Measurements from ENCODE around the gene RNASE12.

RNASE12 gene

GRCh38 chr14:20591235-20591634 is at the start of gene RNASE12:
RNASE12 (minus strand) TSS chr14:20591376; CDS start chr14:20590723, 653 bp downstream.
- H3K27me3 ChIP-seq (ENCODE audit: control insufficient read depth in 1 of 2, insufficient read depth in 2 of 2, low read length in 2 of 2), result peaks cover 0 to 4% of the 10 kb centered on the region in 2 donors
- no peak within 1 kb of the TSS for H3K27ac ChIP-seq (ENCODE audit: low read length)
- H3K4me1 ChIP-seq (ENCODE audit: control insufficient read depth, insufficient read depth, low read length), result no peaks in the 10 kb centered on the region
- no peaks in the 10 kb centered on the region for H3K9me3 ChIP-seq (ENCODE audit: control insufficient read depth in 2 of 2, low read length in 2 of 2)
- H3K9ac ChIP-seq (ENCODE audit: low read length in 2 of 2), result no peak within 1 kb of the TSS
- no peak within 1 kb of the TSS for H3K4me3 ChIP-seq (ENCODE audit: low read length in 2 of 2)
- H3K36me3 ChIP-seq (ENCODE audit: control insufficient read depth in 2 of 2, insufficient read depth in 2 of 2, low read length in 2 of 2), result no peaks in the 10 kb centered on the region

GRCh38 chr14:20632831-20633691 is 41.9 kb upstream of the RNASE12 start:
- Histone ChIP-seq H3K4me3 (ENCODE audit: low read length in 2 of 2) (peak overlapping the region; percentile 38 to 68), H3K9ac (ENCODE audit: low read length in 2 of 2) (no peak overlapping the region), H3K4me1 (ENCODE audit: control insufficient read depth, insufficient read depth, low read length) (peaks cover 7% of the 10 kb centered on the region), H3K27ac (ENCODE audit: low read length) (no peak overlapping the region), H3K36me3 (ENCODE audit: control insufficient read depth in 2 of 2, insufficient read depth in 2 of 2, low read length in 2 of 2) (no peaks in the 10 kb centered on the region), H3K27me3 (ENCODE audit: control insufficient read depth in 1 of 2, insufficient read depth in 2 of 2, low read length in 2 of 2) (peaks cover 32 to 45% of the 10 kb centered on the region in 2 donors), H3K9me3 (ENCODE audit: control insufficient read depth in 2 of 2, low read length in 2 of 2) (peaks cover 0 to 2% of the 10 kb centered on the region in 2 donors)

- Histone ChIP-seq H3K9ac (ENCODE audit: low read length in 2 of 2) (no peak overlapping the region), H3K9me3 (ENCODE audit: control insufficient read depth in 2 of 2, low read length in 2 of 2) (peaks cover 0 to 2% of the 10 kb centered on the region in 2 donors), H3K36me3 (ENCODE audit: control insufficient read depth in 2 of 2, insufficient read depth in 2 of 2, low read length in 2 of 2) (no peaks in the 10 kb centered on the region), H3K4me3 (ENCODE audit: low read length in 2 of 2) (peak overlapping the region; percentile 38 to 68), H3K27me3 (ENCODE audit: control insufficient read depth in 1 of 2, insufficient read depth in 2 of 2, low read length in 2 of 2) (peaks cover 32 to 51% of the 10 kb centered on the region in 2 donors), H3K27ac (ENCODE audit: low read length) (no peak overlapping the region), H3K4me1 (ENCODE audit: control insufficient read depth, insufficient read depth, low read length) (peaks cover 7% of the 10 kb centered on the region)
These were observed 41.3 kb upstream of the RNASE12 start for GRCh38 chr14:20632448-20632830.

GRCh38 chr14:20631880-20632389 is 40.8 kb upstream of the RNASE12 start:
- Histone ChIP-seq H3K4me3 (ENCODE audit: low read length in 2 of 2) (peak overlapping the region; percentile 2 to 68), H3K9me3 (ENCODE audit: control insufficient read depth in 2 of 2, low read length in 2 of 2) (peaks cover 0 to 2% of the 10 kb centered on the region in 2 donors), H3K9ac (ENCODE audit: low read length in 2 of 2) (no peak overlapping the region), H3K4me1 (ENCODE audit: control insufficient read depth, insufficient read depth, low read length) (peaks cover 7% of the 10 kb centered on the region), H3K36me3 (ENCODE audit: control insufficient read depth in 2 of 2, insufficient read depth in 2 of 2, low read length in 2 of 2) (no peaks in the 10 kb centered on the region), H3K27ac (ENCODE audit: low read length) (no peak overlapping the region), H3K27me3 (ENCODE audit: control insufficient read depth in 1 of 2, insufficient read depth in 2 of 2, low read length in 2 of 2) (peaks cover 32 to 54% of the 10 kb centered on the region in 2 donors)

GRCh38 chr14:20631023-20631879 is 40.1 kb upstream of the RNASE12 start:
- H3K27me3 ChIP-seq (ENCODE audit: control insufficient read depth in 1 of 2, insufficient read depth in 2 of 2, low read length in 2 of 2), result peaks cover 35 to 59% of the 10 kb centered on the region in 2 donors
- H3K27ac ChIP-seq (ENCODE audit: low read length), result no peak overlapping the region
- H3K9me3 ChIP-seq (ENCODE audit: control insufficient read depth in 2 of 2, low read length in 2 of 2), result peaks cover 0 to 2% of the 10 kb centered on the region in 2 donors
- no peak overlapping the region for H3K9ac ChIP-seq (ENCODE audit: low read length in 2 of 2)
- no peaks in the 10 kb centered on the region for H3K36me3 ChIP-seq (ENCODE audit: control insufficient read depth in 2 of 2, insufficient read depth in 2 of 2, low read length in 2 of 2)
- H3K4me3 ChIP-seq (ENCODE audit: low read length in 2 of 2), result peak overlapping the region; percentile 20 to 68
- H3K4me1 ChIP-seq (ENCODE audit: control insufficient read depth, insufficient read depth, low read length), result peaks cover 11% of the 10 kb centered on the region

GRCh38 chr14:20630340-20631022 is 39.3 kb upstream of the RNASE12 start:
- Histone ChIP-seq H3K4me3 (ENCODE audit: low read length in 2 of 2) (peak overlapping the region; percentile 20 to 56), H3K9ac (ENCODE audit: low read length in 2 of 2) (no peak overlapping the region), H3K36me3 (ENCODE audit: control insufficient read depth in 2 of 2, insufficient read depth in 2 of 2, low read length in 2 of 2) (no peaks in the 10 kb centered on the region), H3K4me1 (ENCODE audit: control insufficient read depth, insufficient read depth, low read length) (peaks cover 12% of the 10 kb centered on the region), H3K9me3 (ENCODE audit: control insufficient read depth in 2 of 2, low read length in 2 of 2) (peaks cover 0 to 2% of the 10 kb centered on the region in 2 donors), H3K27me3 (ENCODE audit: control insufficient read depth in 1 of 2, insufficient read depth in 2 of 2, low read length in 2 of 2) (peaks cover 35 to 63% of the 10 kb centered on the region in 2 donors), H3K27ac (ENCODE audit: low read length) (no peak overlapping the region)

GRCh38 chr14:20628063-20628854 is 37.1 kb upstream of the RNASE12 start:
- peaks cover 32 to 77% of the 10 kb centered on the region in 2 donors for H3K27me3 ChIP-seq (ENCODE audit: control insufficient read depth in 1 of 2, insufficient read depth in 2 of 2, low read length in 2 of 2)
- no peaks in the 10 kb centered on the region for H3K36me3 ChIP-seq (ENCODE audit: control insufficient read depth in 2 of 2, insufficient read depth in 2 of 2, low read length in 2 of 2)
- H3K27ac ChIP-seq (ENCODE audit: low read length), result no peak overlapping the region
- peaks cover 16% of the 10 kb centered on the region for H3K4me1 ChIP-seq (ENCODE audit: control insufficient read depth, insufficient read depth, low read length)
- H3K9me3 ChIP-seq (ENCODE audit: control insufficient read depth in 2 of 2, low read length in 2 of 2), result peaks cover 0 to 6% of the 10 kb centered on the region in 2 donors
- no peak overlapping the region for H3K9ac ChIP-seq (ENCODE audit: low read length in 2 of 2)
- H3K4me3 ChIP-seq (ENCODE audit: low read length in 2 of 2), result no peak overlapping the region

GRCh38 chr14:20627346-20628027 is 36.3 kb upstream of the RNASE12 start:
- no peak overlapping the region for H3K27ac ChIP-seq (ENCODE audit: low read length)
- peaks cover 32 to 78% of the 10 kb centered on the region in 2 donors for H3K27me3 ChIP-seq (ENCODE audit: control insufficient read depth in 1 of 2, insufficient read depth in 2 of 2, low read length in 2 of 2)
- H3K4me1 ChIP-seq (ENCODE audit: control insufficient read depth, insufficient read depth, low read length), result peaks cover 16% of the 10 kb centered on the region

GRCh38 chr14:20626274-20626673 is 35.1 kb upstream of the RNASE12 start:
- peaks cover 0 to 6% of the 10 kb centered on the region in 2 donors for H3K9me3 ChIP-seq (ENCODE audit: control insufficient read depth in 2 of 2, low read length in 2 of 2)
- peaks cover 10% of the 10 kb centered on the region for H3K4me1 ChIP-seq (ENCODE audit: control insufficient read depth, insufficient read depth, low read length)
- no peaks in the 10 kb centered on the region for H3K36me3 ChIP-seq (ENCODE audit: control insufficient read depth in 2 of 2, insufficient read depth in 2 of 2, low read length in 2 of 2)
- peaks cover 29 to 76% of the 10 kb centered on the region in 2 donors for H3K27me3 ChIP-seq (ENCODE audit: control insufficient read depth in 1 of 2, insufficient read depth in 2 of 2, low read length in 2 of 2)
- peak overlapping the region in 1 of 2 donors; percentile 22 for H3K4me3 ChIP-seq (ENCODE audit: low read length in 2 of 2)
- H3K27ac ChIP-seq (ENCODE audit: low read length), result no peak overlapping the region
- no peak overlapping the region for H3K9ac ChIP-seq (ENCODE audit: low read length in 2 of 2)

More at GRCh38 chr14:20627346-20628027, 36.3 kb upstream of the RNASE12 start:
- H3K4me3 ChIP-seq (ENCODE audit: low read length in 2 of 2), result no peak overlapping the region
- no peaks in the 10 kb centered on the region for H3K36me3 ChIP-seq (ENCODE audit: control insufficient read depth in 2 of 2, insufficient read depth in 2 of 2, low read length in 2 of 2)
- no peak overlapping the region for H3K9ac ChIP-seq (ENCODE audit: low read length in 2 of 2)
- H3K9me3 ChIP-seq (ENCODE audit: control insufficient read depth in 2 of 2, low read length in 2 of 2), result peaks cover 0 to 6% of the 10 kb centered on the region in 2 donors
